GM21526 (cell line): Measurements from ENCODE around the gene CEMIP2.
"Not testable (repeated sequence)": the region's sequence is repeated elsewhere in the genome, so short reads cannot be mapped to it uniquely, and the experiment has no call there.

ENCODE experiments used
- ATAC-seq: cut with Tn5 transposase; IDR thresholded peaks from one replicate; pipeline ENCODE4 v1.9.1; 2021; ENCODE audit warnings: moderate library complexity; ENCODE audit not compliant: unreplicated experiment, low FRiP score

Gene CEMIP2

DNA sequence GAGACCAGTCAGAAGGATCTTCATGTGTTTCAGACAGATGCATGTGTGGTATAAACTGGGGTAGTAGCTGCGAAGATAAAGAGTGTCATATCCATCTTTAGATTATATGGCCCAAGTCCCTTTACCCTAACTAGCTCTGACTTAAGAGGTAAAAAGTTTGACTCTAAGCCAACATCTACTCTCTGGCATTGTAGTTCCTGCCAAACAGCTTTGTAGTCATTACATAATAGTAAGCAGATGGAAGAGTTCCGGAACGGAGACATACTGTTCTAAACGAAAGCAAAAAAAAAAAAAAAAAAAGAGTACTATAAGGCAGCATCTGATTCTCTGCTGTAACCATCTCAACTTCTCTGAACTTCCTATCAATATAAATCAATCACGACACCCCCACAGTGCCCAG is 48.8 kb downstream of the CEMIP2 start:
- ATAC-seq, result no peak

DNA sequence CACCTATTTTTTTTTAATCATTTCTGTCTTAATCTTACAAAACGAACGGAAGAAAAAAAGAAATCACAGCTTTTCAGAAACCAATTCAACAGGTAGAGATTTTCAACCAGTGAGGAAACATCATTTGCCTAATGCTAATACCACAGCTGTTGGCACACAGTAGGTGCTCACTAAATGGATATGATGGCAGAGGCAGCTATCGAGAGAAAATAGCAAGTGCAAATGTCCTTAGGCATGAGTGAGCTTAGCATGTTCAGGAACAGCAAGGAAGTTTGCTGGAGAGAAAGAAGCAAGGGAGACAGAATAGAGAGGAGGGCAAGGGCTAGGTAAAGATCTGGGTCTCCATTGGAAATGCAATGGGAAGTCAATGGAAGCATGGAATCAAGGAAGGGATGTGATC is 49.2 kb downstream of the CEMIP2 start:
- ATAC-seq, result no peak

GRCh38 chr9:71716138-71716909 is 52.0 kb downstream of the CEMIP2 start:
- ATAC-seq, result no peak

DNA sequence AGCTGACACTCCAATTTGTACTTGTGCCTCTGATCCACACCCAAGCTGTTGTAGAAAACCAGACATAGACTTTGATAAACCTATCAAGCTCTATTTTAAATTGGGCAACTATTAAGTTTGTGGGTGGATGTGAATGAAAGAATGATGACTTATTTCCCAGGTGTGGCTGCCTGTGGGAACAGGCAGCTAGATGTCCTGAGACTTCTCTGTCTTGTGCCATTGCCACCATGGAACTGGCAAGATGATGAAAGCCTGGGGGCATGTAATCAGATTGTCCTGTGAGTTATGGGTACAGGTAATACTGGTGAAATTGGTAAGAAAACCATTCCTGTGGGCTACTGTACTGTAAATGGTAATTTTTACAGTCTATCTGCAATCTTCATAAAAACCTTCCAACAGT is 57.5 kb downstream of the CEMIP2 start:
- ATAC-seq, result no peak

DNA sequence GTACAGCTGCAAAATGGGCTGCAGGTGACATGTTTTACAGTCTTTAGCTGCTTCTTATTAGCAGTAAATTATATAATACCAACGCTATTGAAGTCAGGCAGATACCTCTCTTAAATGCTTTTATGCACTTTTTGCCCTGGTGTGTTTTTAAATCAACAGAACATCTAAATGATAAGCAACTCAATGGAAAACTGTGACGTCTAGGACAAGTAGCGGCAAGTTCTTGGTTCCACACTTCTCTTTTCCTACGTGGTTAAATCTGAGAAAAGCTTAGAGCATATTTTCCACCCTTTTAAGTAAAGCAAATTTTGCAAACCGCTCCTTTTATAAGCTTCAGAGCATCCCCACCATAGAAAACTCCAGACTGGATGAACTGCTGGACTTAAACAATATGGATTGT is 58.1 kb downstream of the CEMIP2 start:
- no peak for ATAC-seq

GRCh38 chr9:71709384-71709783 is 58.9 kb downstream of the CEMIP2 start:
- no peak for ATAC-seq

DNA sequence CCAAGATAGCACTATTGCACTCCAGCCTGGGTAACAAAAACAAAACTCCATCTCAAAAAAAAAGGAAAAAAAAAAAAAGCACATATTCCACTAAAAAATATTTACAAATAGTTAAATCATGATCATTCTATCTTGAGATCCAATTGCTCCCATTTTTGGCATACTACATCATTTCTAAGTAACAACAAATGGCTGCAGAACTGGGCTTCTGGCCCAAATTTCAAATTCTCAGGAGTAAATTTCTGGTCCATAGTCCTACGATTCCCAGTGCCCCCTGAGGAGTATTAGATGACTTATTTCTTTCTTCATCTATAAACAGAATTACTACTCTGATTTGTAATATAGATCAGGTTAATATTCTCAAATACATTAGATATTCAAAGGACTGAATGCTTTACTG is 62.1 kb downstream of the CEMIP2 start:
- ATAC-seq, result no peak

DNA sequence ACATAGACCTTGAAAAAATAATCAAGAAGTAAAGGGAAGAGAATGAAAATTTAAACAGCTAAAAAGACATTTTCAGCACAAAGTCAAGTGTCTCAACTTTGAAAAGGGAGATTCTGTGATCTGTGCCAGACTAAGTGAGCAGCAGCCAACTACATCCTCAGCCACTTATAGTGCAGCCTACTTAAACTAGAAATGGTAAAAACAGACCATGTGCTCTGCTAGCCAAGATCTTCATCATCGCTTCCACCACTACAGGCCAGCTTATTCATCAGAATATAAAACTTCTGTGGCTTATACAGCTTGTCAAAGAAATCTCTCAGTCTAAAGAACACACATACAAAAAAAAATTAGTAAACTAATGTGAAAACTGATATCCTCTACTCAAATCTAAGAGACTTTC is 63.5 kb downstream of the CEMIP2 start:
- ATAC-seq, result no peak

GRCh38 chr9:71703172-71703872 is 65.0 kb downstream of the CEMIP2 start:
- no peak for ATAC-seq

DNA sequence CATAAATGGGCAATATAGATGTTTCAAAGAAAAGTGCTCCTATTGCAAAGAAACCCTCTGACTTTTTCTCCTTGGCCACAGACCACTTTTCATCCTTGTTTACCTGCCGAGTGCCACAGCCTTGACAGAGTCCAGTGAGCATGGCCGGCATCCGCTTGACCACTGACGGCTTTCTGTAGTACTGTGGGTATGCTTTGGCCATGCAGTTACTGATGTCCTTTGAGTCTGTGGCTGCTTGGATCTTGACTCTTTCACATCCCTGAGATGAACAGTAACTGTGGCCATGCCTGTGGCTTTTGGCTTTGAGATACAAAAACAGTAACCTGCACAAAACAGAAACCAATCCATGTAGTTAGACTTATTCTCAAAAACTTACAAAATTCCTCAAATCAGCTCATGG is 70.4 kb downstream of the CEMIP2 start:
- no peak for ATAC-seq

DNA sequence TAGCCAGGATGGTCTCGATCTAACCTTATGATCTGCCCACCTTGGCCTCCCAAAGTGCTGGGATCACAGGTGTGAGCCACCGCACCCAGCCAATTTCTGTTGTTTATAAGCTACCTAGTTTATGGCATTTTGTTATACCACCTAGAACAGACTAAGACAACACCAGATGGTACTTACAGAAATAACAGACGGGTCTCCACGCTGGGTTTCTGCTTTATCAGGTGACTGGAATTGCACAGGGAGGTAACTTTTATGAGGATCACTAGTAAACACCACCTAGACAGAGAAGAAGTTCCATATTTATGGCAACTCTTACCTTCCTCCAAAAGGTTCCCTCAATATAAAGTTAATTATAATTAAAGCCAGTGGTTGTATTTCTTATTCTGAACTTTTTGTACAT is 74.0 kb downstream of the CEMIP2 start:
- ATAC-seq, result no peak

DNA sequence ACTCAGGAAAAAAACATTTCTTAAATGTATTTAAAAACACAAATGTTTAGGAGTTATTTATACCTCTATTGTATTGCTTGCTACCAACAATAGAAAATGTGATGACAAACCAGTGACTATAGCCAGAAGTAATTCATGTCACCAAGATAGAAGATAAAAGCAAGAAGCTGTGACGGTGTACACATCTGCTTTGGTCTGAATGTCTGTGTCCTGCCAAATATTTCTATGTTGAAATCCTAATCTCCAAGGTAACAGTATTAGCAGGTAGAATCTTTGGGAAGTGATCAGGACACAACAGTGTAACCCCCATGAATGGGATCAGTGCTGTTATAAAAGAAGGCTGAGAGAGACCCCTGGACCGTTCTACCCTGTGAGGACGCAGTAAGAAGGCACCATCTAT is 74.7 kb downstream of the CEMIP2 start:
- no peak for ATAC-seq

DNA sequence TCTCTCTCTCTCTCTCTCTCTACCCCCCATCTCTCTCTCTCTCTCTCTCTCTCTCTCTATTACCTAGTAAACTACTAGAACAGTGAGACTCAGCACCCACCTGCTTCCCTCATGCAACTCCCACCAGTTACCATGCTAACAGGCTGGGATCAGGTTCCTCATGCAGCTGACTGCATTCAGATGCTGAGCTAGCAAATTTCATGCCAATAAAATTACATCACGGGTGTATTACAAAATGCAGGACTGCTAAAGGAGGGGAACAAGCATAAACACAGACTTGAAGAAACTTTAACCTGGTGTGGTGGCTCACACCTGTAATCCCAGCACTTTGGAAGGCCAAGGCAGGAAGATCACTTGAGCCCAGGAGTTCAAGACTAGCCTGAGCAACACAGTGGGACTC is 76.0 kb downstream of the CEMIP2 start:
- no peak for ATAC-seq

- ATAC-seq, result not testable (repeated sequence)
Measured at GRCh38 chr9:71691576-71691975, 76.7 kb downstream of the CEMIP2 start.

DNA sequence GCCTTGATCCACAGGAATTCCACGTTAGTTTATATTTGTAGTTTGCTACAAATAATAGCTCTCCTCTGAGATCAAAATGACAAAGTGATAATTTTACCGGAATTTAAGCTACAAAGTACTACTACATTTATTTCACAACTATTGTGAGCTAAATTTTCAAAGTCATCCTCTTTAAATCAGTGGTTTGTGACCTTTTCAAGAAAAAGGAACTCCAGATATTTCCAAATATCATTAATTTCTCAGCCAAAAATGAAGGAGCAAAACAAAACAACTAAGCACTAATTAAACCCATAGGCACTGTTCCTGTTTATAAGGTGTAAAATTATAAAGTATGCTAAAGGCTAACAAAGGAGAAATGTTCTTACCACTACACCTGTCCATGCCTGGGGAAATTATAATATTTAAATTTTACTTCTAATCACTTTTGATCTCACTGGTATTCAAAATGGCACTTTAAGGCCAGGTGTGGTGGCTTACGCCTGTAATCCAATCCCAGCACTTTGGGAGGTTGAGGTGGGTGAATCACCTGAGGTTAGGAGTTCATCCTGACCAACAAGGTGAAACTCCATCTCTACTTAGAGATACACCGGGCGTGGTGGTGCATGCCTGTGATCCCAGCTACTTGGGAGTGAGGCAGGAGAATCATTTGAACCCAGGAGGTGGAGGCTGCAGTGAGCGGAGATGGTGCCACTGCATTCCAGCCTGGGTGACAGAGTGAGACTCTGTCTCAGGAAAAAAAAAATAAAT is 77.5 kb downstream of the CEMIP2 start:
- no peak for ATAC-seq

- no peak for ATAC-seq
Measured at GRCh38 chr9:71690063-71690688, 78.1 kb downstream of the CEMIP2 start.

DNA sequence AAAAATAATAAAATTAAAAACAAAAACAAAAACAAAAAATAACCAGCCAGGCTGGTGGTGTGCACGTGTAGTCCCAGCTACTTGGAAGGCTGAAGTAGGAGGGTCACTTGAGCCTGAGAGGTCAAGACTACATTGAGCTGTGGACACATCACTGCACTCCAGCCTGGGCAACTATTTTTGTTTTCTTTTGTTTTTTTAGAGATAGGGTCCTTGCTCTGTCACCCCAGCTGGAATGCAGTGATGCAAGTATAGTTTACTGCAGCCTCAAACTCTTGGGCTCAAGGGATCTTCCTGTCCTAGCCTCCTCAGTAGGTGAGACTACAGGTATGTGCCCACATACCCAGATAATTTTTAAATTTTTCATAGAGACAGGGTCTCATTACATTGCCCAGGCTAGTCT is 80.6 kb downstream of the CEMIP2 start:
- no peak for ATAC-seq

DNA sequence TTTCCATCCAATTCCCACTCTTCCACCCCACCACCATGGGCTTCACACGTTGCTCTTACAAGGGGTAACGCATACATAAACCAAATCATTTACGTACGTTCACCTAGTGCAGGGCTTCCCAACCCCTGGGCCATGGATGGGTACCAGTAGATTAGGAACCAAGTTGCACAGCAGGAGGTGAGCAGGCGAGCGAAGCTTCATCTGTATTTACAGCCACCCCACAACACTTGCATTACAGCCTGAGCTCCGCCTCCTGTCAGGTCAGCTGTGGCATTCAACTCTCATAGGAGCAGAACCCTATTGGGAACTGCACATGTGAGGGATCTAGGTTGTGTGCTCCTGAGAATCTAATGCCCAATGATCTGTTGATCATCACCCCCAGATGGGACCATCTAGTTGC is 82.3 kb downstream of the CEMIP2 start:
- no peak for ATAC-seq

DNA sequence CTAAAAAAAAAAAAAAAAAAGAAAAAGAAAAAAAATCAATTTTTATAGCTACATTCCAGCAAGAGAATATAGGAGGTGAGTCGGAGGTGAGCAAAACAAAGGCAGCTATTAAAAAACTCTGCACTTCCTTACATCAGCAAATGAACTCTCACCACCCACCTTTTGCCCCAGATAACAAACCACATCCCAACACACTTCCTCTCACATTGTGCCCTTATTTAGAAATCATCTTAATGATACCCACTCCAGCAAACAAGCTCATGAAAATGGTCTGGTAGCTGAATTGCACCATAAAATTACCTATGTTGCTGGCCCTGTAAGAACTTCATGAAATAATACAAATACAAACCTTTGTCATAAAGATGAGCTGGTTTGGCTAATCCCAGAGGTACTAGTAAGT is 82.9 kb downstream of the CEMIP2 start:
- no peak for ATAC-seq

DNA sequence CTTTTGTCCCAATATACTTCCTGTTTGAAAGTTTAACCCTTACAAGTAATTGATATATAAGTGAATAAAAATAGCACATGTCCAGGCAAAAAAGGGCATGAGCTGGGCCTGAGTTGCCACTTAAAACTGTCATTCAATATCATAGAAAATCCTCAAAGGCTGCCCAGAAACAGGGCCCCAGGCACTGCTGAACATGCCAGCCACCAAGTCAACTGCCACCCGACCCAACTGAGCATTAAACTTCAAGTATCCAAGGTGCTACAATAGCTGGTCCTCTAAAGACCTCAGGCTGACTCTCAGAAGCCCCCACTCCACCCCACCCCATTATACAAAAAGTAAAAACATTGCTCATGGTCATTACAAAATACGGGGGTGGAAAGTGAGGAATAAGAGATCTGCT is 83.7 kb downstream of the CEMIP2 start:
- no peak for ATAC-seq

GRCh38 chr9:71683598-71684235 is 84.6 kb downstream of the CEMIP2 start:
- ATAC-seq, result no peak
